Tibial nerve (tissue), 4 donors: Measurements from ENCODE around the gene C16orf54. TPM values are rescaled to one million over a fixed set of nuclear protein-coding genes. Genes with fewer than 3 reads are reported as not detected.
"Not testable (repeated sequence)": the region's sequence is repeated elsewhere in the genome, so short reads cannot be mapped to it uniquely, and the experiment has no call there.

Source experiments
- DNase-seq, 2 donors: peaks; one replicate each; pipeline ENCODE4 v3.0.0-alpha.2; 2019; ENCODE audit warnings: low spot score in 2 of 2
- H3K27ac ChIP-seq, 4 donors: fragments of 200-600 bp; sonication (generic) in 3 of 4; one replicate each; pipeline ENCODE4 v1.5.1; 2017 to 2019; ENCODE audit warnings: mild to moderate bottlenecking in 1 of 4
- H3K27me3 ChIP-seq, 2 donors: fragments of 200-600 bp; sonication (generic) in 1 of 2; one replicate each; pipeline versions ENCODE4 v1.5.1 to v1.6.0; 2017 to 2019
- H3K36me3 ChIP-seq, 3 donors: fragments of 200-600 bp; sonication (generic); one replicate each; pipeline ENCODE4 v1.5.1; 2018 to 2019
- H3K4me1 ChIP-seq, 4 donors: fragments of 200-600 bp; sonication (generic) in 3 of 4; one replicate each; pipeline ENCODE4 v1.5.1; 2017 to 2019
- H3K4me3 ChIP-seq, 4 donors: fragments of 200-600 bp; sonication (generic) in 3 of 4; one replicate each; pipeline ENCODE4 v1.5.1; 2017 to 2019; ENCODE audit warnings: mild to moderate bottlenecking in 1 of 4, moderate library complexity in 1 of 4
- H3K9me3 ChIP-seq, 4 donors: fragments of 200-600 bp; sonication (generic) in 3 of 4; one replicate each; pipeline ENCODE4 v1.5.1; 2017 to 2019
- EP300 ChIP-seq, 2 donors: sonication (generic); formaldehyde crosslinking; IDR thresholded peaks; one replicate each; pipeline ENCODE4 v1.6.1; 2017; ENCODE audit warnings: antibody characterized with exemption in 2 of 2, mild to moderate bottlenecking in 1 of 2
- POLR2A ChIP-seq, 2 donors: fragments of 450-650 bp; IDR thresholded peaks; one replicate each; pipeline ENCODE4 v1.6.1; 2017; ENCODE audit warnings: antibody characterized with exemption in 2 of 2, mild to moderate bottlenecking in 2 of 2, moderate library complexity in 2 of 2
- WGBS, 2 donors: methylation state at CpG; one replicate each; pipeline ENCODE4 v1.1.5; 2018; 5-methylcytosine and 5-hydroxymethylcytosine counted together
- total RNA-seq, 4 donors: library from RNA; depleted of rRNA; stranded (reverse); fragments of >200 nt; gene quantifications; one replicate each; pipeline ENCODE4 v1.1.0, GENCODE V29; 2016
- TF ChIP-seq, protein P1 (sequence below), 5 experiments: fragments of 200-600 bp in 3 of 5; fragments of 450-650 bp in 2 of 5; sonication (generic) in 3 of 5; IDR thresholded peaks; one replicate each; pipeline ENCODE4 v1.5.1; 2016 to 2019; ENCODE audit warnings: antibody characterized with exemption in 5 of 5, mild to moderate bottlenecking in 3 of 5, moderate library complexity in 2 of 5

Gene C16orf54
- total RNA-seq, 4 donors from 2014 or later: 0.20 to 2.8 (median 0.61) TPM

DNA sequence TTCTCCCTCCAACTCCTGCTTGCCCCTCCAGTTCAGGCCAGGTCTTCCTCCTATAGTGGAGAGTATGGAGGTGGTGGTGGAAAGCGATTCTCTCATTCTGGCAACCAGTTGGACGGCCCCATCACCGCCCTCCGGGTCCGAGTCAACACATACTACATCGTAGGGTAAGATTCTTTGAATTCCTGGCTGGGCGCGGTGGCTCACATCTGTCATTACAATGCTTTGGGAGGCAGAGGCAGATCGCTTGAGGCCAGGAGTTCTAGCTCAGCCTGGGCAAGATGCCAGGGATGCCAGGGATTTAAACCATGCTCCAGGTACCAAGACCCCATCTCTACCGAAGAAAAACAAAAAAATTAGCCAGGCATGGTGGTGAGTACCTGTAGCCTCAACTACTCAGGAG lies 33.7 kb upstream of the C16orf54 start:
- no peaks in the 10 kb centered on the region for H3K36me3 ChIP-seq

DNA sequence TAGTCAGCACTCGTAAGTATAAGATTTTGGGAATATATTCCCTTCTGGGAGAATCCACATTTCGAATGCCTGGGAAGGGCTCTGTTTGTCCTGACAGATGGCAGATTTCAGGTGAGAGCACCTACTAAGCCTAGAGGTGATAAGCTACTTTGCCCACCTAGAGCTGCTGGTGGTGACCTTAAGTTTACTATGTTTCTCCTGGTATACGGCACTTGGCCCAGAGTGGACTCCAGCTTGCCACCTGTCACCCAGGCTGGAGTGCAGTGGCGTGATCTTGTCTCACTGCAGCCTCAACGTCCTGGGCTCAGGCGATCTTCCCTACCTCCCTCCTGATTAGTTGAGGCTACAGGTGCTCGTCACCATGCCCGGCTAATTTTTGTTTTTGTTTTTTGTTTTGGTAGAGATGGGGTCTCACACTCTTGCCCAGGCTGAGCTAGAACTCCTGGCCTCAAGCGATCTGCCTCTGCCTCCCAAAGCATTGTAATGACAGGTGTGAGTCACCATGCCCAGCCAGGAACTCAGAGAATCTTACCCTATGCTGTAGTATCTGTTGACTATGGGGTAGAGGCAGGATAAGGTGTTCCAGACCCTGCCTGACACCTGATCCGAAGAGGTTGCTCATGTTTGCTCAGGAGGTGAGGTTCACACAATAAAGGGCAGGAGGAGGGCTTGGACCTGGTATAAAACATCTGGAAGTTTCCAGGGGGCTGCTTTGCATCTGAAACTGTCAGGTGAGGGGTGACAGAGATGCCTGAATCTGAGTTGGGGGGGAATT lies 32.0 kb upstream of the C16orf54 start, which contains the start of gene ZG16:
ZG16 (plus strand) TSS at position 681 of the 775 bp plus-strand sequence. CDS start 1,011 bp downstream, outside the sequence.
- Histone ChIP-seq H3K4me1 (no peaks in the 10 kb centered on the region), H3K36me3 (no peaks in the 10 kb centered on the region), H3K27me3 (peaks cover 0 to 7% of the 10 kb centered on the region in 2 donors), H3K27ac (no peak within 1 kb of the TSS), H3K9me3 (no peaks in the 10 kb centered on the region), H3K4me3 (no peak within 1 kb of the TSS)
- TF ChIP-seq EP300 (IDR thresholded peaks at IDR 0.05): no peak
- TF ChIP-seq, protein P1, sequence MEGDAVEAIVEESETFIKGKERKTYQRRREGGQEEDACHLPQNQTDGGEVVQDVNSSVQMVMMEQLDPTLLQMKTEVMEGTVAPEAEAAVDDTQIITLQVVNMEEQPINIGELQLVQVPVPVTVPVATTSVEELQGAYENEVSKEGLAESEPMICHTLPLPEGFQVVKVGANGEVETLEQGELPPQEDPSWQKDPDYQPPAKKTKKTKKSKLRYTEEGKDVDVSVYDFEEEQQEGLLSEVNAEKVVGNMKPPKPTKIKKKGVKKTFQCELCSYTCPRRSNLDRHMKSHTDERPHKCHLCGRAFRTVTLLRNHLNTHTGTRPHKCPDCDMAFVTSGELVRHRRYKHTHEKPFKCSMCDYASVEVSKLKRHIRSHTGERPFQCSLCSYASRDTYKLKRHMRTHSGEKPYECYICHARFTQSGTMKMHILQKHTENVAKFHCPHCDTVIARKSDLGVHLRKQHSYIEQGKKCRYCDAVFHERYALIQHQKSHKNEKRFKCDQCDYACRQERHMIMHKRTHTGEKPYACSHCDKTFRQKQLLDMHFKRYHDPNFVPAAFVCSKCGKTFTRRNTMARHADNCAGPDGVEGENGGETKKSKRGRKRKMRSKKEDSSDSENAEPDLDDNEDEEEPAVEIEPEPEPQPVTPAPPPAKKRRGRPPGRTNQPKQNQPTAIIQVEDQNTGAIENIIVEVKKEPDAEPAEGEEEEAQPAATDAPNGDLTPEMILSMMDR (IDR thresholded peaks at IDR 0.05): no peak
- TF ChIP-seq POLR2A (IDR thresholded peaks at IDR 0.05): no peak
- no peak for DNase-seq
- 79 to 84% methylated on average over 9 of the region's 10 CpGs for WGBS, 2 donors

More for the DNA sequence above, 33.7 kb upstream of the C16orf54 start:
- 59 to 61% methylated on average over 10 of the region's 10 CpGs for WGBS, 2 donors
- TF ChIP-seq POLR2A (IDR thresholded peaks at IDR 0.05) (no peak), EP300 (IDR thresholded peaks at IDR 0.05) (no peak)
- TF ChIP-seq, protein P1 (IDR thresholded peaks at IDR 0.05): no peak
- Histone ChIP-seq H3K9me3 (no peaks in the 10 kb centered on the region), H3K4me1 (no peaks in the 10 kb centered on the region), H3K4me3 (no peak overlapping the region), H3K27me3 (peaks cover 0 to 7% of the 10 kb centered on the region in 2 donors), H3K27ac (no peak overlapping the region)
- DNase-seq: no peak

DNA sequence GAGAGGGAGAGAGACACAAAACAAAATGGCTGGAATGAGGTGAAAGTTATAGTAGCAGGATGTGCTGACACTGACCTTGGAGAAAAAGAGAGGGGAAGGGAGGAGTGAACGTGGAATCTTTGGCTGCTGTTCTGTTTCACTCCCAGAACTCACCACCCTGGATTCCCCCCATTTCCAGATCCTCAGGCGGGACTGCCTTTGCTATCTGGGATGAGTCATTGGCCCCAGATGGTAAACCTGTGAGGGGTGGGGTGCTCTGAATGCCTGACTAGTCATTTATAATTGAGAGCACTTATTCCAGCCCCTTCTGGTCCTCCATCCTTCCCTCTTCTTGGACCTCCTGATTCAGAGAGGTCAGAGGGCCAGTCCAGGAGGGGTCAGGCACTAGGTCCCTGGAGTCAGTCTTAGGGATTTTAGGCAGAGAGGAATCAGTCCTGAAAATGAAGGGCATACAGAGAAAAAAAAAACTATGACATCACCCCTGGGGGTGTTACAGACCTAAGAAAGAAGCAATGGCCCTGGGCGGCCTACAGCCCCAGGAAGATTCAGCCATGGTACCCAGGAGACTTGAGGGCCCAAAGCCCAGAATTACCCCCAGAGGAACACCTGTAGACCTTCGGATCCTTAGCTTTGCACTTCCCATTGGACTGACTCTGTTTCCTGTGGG lies 30.1 kb upstream of the C16orf54 start:
- 68 to 72% methylated on average over 4 of the region's 4 CpGs for WGBS, 2 donors
- H3K4me3 ChIP-seq: no peak overlapping the region
- no peak overlapping the region for H3K27ac ChIP-seq
- H3K36me3 ChIP-seq: no peaks in the 10 kb centered on the region
- peaks cover 0 to 7% of the 10 kb centered on the region in 2 donors for H3K27me3 ChIP-seq
- no peaks in the 10 kb centered on the region for H3K4me1 ChIP-seq
- TF ChIP-seq POLR2A (IDR thresholded peaks at IDR 0.05) (no peak), EP300 (IDR thresholded peaks at IDR 0.05) (no peak)
- TF ChIP-seq, protein P1 (IDR thresholded peaks at IDR 0.05): no peak
- DNase-seq: no peak
- H3K9me3 ChIP-seq: no peaks in the 10 kb centered on the region

DNA sequence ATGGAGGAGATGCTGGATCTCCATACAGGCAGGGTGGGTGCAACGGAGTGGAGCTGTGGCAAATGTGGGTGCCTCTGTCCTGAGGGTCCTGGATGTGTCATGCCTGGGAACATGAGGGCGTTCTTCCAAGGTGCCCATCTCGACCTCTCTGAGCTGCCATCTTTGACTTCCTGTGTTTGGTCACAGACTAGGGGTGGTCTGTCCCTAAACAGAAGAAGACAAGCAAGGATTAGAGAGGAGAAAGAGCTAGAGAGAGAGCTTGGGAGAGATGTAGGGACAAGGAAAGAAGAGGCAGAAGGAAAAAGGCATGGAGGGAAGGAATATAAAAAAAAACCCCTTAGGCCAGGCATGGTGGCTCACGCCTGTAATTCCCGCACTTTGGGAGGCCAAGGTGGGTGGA lies 28.9 kb upstream of the C16orf54 start:
- H3K36me3 ChIP-seq: no peaks in the 10 kb centered on the region
- H3K27ac ChIP-seq: no peak overlapping the region
- H3K27me3 ChIP-seq: peaks cover 0 to 2% of the 10 kb centered on the region in 2 donors
- TF ChIP-seq POLR2A (IDR thresholded peaks at IDR 0.05) (no peak), EP300 (IDR thresholded peaks at IDR 0.05) (no peak)
- TF ChIP-seq, protein P1 (IDR thresholded peaks at IDR 0.05): no peak
- DNase-seq: no peak
- no peak overlapping the region for H3K4me3 ChIP-seq
- H3K9me3 ChIP-seq: no peaks in the 10 kb centered on the region
- no peaks in the 10 kb centered on the region for H3K4me1 ChIP-seq
- WGBS, 2 donors: 85 to 89% methylated on average over 5 of the region's 5 CpGs

DNA sequence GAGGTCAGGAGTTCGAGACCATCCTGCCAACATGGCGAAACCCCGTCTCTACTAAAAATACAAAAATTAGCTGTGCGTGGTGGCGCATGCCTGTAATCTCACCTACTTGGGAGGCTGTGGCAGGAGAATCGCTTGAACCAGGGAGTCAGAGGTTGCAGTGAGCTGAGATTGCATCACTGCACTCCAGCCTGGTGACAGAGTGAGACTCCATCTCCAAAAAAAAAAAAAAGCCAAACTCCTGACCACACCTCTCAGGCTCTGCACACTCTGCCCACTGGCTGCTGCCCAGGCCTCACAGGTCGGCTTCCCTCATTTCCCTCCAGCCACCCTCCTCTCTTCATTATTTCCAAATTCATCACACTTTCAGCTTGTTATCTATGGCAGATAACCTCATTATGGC lies 26.5 kb upstream of the C16orf54 start:
- not testable (repeated sequence) for H3K36me3 ChIP-seq, DNase-seq, H3K4me1 ChIP-seq, H3K27ac ChIP-seq, H3K9me3 ChIP-seq, H3K4me3 ChIP-seq, H3K27me3 ChIP-seq
- WGBS, 2 donors: 83 to 86% methylated on average over 7 of the region's 7 CpGs
